ENCODE measurements around the gene NCOA7.

- TF ChIP-seq YY1 (IDR thresholded peaks at IDR 0.05; ENCODE audit: insufficient read depth, insufficient read length) (no peak), ZNF274 (IDR thresholded peaks at IDR 0.05; ENCODE audit: low read depth, low read length) (no peak)
Measured at GRCh38 chr6:125790358-125791150, at the start of gene NCOA7.
